ENCODE results near the gene ARHGDIB. TPM values are rescaled to one million over a fixed set of nuclear protein-coding genes. Genes with fewer than 3 reads are reported as not detected.

The ARHGDIB gene
- total and polyA plus RNA-seq, 2 experiments from 2014 or later, result 0.89 TPM; not detected in 1

DNA sequence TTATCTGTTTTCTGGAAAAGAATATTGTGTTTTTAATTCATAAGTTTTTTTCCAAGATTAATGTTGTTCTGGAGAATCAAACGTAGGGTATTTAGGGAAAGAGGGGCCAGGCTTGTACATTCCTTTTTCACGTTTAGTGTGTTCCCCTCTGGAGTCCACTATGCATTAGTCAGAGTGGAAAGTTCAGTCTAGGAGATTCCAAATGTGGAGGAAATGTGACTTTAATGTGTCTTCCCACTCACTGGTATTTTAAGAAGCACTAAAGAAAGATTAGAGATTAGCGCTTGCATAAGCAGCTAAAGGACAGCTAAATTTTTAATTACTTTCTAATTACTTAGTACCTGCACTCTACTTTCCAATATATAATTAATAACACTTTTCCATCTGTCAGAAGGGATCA lies 7.1 kb upstream of the ARHGDIB start:
- H3K4me1 Mint-ChIP-seq, result no peaks in the 10 kb centered on the region; the same call in 2 of the 3 replicates
- Histone ChIP-seq H3K36me3 (ENCODE audit: insufficient read depth) (no peaks in the 10 kb centered on the region), H4K20me1 (replicated peaks; ENCODE audit: insufficient read depth) (no peaks in the 10 kb centered on the region), H3K27me3 (ENCODE audit: insufficient read depth) (no peaks in the 10 kb centered on the region), H3K4me1 (ENCODE audit: insufficient read depth) (no peaks in the 10 kb centered on the region), H2AFZ (no peak overlapping the region), H3K4me2 (no peak overlapping the region), H3F3A (replicated peaks; ENCODE audit: low read depth) (no peaks in the 10 kb centered on the region), H3K4me3 (no peak overlapping the region), H3K79me2 (replicated peaks; ENCODE audit: insufficient read depth) (no peaks in the 10 kb centered on the region), H3K27ac (ENCODE audit: low read depth) (no peak overlapping the region), H3K9me2 (ENCODE audit: insufficient read depth) (peaks cover 3% of the 10 kb centered on the region; the same call in 1 of the 2 replicates)
- DNase-seq (ENCODE audit: low spot score) (no peak), ATAC-seq (no peak)
- H3K4me3 Mint-ChIP-seq, result no peak overlapping the region
- TF ChIP-seq JUNB (IDR thresholded peaks at IDR 0.05; ENCODE audit: unreplicated experiment) (no peak), NANOG (IDR thresholded peaks at IDR 0.05; ENCODE audit: borderline replicate concordance) (no peak), ZNF331 (CRISPR knock-in tag; IDR thresholded peaks at IDR 0.05; ENCODE audit: low read depth) (no peak)
- TF ChIP-seq, protein P1, sequence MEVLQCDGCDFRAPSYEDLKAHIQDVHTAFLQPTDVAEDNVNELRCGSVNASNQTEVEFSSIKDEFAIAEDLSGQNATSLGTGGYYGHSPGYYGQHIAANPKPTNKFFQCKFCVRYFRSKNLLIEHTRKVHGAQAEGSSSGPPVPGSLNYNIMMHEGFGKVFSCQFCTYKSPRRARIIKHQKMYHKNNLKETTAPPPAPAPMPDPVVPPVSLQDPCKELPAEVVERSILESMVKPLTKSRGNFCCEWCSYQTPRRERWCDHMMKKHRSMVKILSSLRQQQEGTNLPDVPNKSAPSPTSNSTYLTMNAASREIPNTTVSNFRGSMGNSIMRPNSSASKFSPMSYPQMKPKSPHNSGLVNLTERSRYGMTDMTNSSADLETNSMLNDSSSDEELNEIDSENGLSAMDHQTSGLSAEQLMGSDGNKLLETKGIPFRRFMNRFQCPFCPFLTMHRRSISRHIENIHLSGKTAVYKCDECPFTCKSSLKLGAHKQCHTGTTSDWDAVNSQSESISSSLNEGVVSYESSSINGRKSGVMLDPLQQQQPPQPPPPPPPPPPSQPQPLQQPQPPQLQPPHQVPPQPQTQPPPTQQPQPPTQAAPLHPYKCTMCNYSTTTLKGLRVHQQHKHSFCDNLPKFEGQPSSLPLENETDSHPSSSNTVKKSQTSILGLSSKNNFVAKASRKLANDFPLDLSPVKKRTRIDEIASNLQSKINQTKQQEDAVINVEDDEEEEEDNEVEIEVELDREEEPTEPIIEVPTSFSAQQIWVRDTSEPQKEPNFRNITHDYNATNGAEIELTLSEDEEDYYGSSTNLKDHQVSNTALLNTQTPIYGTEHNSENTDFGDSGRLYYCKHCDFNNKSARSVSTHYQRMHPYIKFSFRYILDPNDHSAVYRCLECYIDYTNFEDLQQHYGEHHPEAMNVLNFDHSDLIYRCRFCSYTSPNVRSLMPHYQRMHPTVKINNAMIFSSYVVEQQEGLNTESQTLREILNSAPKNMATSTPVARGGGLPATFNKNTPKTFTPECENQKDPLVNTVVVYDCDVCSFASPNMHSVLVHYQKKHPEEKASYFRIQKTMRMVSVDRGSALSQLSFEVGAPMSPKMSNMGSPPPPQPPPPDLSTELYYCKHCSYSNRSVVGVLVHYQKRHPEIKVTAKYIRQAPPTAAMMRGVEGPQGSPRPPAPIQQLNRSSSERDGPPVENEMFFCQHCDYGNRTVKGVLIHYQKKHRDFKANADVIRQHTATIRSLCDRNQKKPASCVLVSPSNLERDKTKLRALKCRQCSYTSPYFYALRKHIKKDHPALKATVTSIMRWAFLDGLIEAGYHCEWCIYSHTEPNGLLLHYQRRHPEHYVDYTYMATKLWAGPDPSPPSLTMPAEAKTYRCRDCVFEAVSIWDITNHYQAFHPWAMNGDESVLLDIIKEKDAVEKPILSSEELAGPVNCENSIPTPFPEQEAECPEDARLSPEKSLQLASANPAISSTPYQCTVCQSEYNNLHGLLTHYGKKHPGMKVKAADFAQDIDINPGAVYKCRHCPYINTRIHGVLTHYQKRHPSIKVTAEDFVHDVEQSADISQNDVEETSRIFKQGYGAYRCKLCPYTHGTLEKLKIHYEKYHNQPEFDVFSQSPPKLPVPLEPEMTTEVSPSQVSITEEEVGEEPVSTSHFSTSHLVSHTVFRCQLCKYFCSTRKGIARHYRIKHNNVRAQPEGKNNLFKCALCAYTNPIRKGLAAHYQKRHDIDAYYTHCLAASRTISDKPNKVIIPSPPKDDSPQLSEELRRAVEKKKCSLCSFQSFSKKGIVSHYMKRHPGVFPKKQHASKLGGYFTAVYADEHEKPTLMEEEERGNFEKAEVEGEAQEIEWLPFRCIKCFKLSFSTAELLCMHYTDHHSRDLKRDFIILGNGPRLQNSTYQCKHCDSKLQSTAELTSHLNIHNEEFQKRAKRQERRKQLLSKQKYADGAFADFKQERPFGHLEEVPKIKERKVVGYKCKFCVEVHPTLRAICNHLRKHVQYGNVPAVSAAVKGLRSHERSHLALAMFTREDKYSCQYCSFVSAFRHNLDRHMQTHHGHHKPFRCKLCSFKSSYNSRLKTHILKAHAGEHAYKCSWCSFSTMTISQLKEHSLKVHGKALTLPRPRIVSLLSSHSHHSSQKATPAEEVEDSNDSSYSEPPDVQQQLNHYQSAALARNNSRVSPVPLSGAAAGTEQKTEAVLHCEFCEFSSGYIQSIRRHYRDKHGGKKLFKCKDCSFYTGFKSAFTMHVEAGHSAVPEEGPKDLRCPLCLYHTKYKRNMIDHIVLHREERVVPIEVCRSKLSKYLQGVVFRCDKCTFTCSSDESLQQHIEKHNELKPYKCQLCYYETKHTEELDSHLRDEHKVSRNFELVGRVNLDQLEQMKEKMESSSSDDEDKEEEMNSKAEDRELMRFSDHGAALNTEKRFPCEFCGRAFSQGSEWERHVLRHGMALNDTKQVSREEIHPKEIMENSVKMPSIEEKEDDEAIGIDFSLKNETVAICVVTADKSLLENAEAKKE (CRISPR knock-in tag; IDR thresholded peaks at IDR 0.05), result no peak
- no peaks in the 10 kb centered on the region for H3K9me3 Mint-ChIP-seq
- no peaks in the 10 kb centered on the region for H3K27me3 Mint-ChIP-seq (ENCODE audit: insufficient read depth, low read depth, poor library complexity)
- H3K27ac Mint-ChIP-seq, result no peak overlapping the region
- H3K36me3 Mint-ChIP-seq (ENCODE audit: low read depth), result no peaks in the 10 kb centered on the region

DNA sequence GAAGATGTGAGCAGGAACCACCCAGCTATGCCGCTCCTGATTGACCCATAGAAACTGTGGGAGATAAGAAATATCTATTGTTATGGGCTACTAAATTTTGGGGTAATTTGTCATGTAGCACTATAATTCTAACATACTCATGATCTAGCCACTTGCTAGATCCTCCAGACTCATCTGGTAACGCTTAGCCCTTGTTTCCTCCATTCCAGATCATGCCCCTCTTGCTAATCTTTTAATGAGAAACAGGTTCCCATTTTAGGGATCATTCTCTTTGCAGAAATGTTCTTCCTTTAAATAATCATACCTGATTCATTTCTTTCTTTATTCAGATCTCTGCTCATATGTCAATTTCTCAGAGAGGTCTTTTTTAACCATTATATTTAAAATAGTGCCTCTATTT lies 3.8 kb upstream of the ARHGDIB start:
- Mint-ChIP-seq H3K36me3 (ENCODE audit: low read depth) (no peaks in the 10 kb centered on the region), H3K4me3 (no peak overlapping the region), H3K27ac (no peak overlapping the region), H3K9me3 (no peaks in the 10 kb centered on the region), H3K4me1 (peaks cover 10% of the 10 kb centered on the region), H3K27me3 (ENCODE audit: insufficient read depth, low read depth, poor library complexity) (no peaks in the 10 kb centered on the region)
- ATAC-seq, result no peak
- no peak for DNase-seq (ENCODE audit: low spot score)
- no peak overlapping the region for H3K4me3 ChIP-seq
- no peaks in the 10 kb centered on the region; the same call in 1 of the 2 replicates for H3K9me2 ChIP-seq (ENCODE audit: insufficient read depth)
- H3K36me3 ChIP-seq (ENCODE audit: insufficient read depth), result no peaks in the 10 kb centered on the region
- H3K27ac ChIP-seq (ENCODE audit: low read depth), result no peak overlapping the region
- H3F3A ChIP-seq (replicated peaks; ENCODE audit: low read depth), result no peaks in the 10 kb centered on the region
- no peak overlapping the region for H2AFZ ChIP-seq
- TF ChIP-seq NANOG (IDR thresholded peaks at IDR 0.05; ENCODE audit: borderline replicate concordance) (no peak), ZNF114 (CRISPR knock-in tag; IDR thresholded peaks at IDR 0.05) (no peak), ZNF331 (CRISPR knock-in tag; IDR thresholded peaks at IDR 0.05; ENCODE audit: low read depth) (no peak), CREB1 (CRISPR knock-in tag; IDR thresholded peaks at IDR 0.05; ENCODE audit: low read depth) (no peak), STAT1 (IDR thresholded peaks at IDR 0.05; ENCODE audit: unreplicated experiment) (no peak), JUNB (IDR thresholded peaks at IDR 0.05; ENCODE audit: unreplicated experiment) (no peak)
- TF ChIP-seq, protein P2, sequence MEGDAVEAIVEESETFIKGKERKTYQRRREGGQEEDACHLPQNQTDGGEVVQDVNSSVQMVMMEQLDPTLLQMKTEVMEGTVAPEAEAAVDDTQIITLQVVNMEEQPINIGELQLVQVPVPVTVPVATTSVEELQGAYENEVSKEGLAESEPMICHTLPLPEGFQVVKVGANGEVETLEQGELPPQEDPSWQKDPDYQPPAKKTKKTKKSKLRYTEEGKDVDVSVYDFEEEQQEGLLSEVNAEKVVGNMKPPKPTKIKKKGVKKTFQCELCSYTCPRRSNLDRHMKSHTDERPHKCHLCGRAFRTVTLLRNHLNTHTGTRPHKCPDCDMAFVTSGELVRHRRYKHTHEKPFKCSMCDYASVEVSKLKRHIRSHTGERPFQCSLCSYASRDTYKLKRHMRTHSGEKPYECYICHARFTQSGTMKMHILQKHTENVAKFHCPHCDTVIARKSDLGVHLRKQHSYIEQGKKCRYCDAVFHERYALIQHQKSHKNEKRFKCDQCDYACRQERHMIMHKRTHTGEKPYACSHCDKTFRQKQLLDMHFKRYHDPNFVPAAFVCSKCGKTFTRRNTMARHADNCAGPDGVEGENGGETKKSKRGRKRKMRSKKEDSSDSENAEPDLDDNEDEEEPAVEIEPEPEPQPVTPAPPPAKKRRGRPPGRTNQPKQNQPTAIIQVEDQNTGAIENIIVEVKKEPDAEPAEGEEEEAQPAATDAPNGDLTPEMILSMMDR (conservative IDR thresholded peaks at IDR 0.05; ENCODE audit: low read depth in 2 of 2), result no peak
- no peaks in the 10 kb centered on the region for H4K20me1 ChIP-seq (replicated peaks; ENCODE audit: insufficient read depth)
- no peaks in the 10 kb centered on the region for H3K79me2 ChIP-seq (replicated peaks; ENCODE audit: insufficient read depth)
- no peak overlapping the region for H3K4me2 ChIP-seq
- H3K4me1 ChIP-seq (ENCODE audit: insufficient read depth), result no peaks in the 10 kb centered on the region
- H3K27me3 ChIP-seq (ENCODE audit: insufficient read depth), result no peaks in the 10 kb centered on the region
